Raji (cell line): ENCODE measurements around the gene KRTAP10-9.

Experiments
- POLR2A ChIP-seq: IDR thresholded peaks from 2 replicates; pipeline ENCODE4 v1.6.1; 2011; ENCODE audit warnings: low read depth, low read length, control low read depth; ENCODE audit not compliant: insufficient read depth

The KRTAP10-9 gene

DNA sequence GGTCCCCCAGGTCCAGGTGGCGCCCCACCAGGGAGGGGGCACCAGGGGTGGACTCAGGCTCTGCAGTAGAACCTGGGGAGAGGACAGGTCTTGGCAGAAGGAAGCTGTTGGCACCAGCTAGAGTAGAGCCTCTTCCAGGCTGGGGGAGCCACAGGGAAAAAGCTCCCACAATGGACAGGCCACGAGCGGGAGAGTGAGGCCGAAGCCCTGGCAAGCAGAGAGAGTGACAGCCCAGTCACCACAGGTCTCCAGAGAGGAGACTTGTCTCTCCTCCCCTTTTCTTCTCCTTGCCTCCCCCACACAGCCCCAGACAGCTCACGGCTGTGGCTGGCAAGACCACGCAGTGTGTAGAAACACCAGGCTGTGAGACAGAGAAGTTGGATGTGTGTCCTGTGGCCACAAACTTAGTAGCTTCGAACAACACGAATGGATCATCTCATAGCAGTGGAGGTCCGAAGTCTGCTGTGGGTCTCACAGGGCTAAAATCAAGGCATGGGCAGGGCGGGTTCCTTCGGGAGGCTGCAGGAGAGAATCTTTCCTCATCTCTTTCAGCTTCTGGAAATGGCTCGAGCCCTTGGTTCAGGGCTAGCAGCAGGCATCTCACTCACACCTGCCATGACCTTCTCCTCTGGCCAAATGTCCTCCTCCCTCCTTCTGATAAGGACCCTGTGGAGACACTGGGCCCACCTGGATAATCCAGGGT lies 24.2 kb downstream of the KRTAP10-9 start:
- TF ChIP-seq POLR2A, result no peak

DNA sequence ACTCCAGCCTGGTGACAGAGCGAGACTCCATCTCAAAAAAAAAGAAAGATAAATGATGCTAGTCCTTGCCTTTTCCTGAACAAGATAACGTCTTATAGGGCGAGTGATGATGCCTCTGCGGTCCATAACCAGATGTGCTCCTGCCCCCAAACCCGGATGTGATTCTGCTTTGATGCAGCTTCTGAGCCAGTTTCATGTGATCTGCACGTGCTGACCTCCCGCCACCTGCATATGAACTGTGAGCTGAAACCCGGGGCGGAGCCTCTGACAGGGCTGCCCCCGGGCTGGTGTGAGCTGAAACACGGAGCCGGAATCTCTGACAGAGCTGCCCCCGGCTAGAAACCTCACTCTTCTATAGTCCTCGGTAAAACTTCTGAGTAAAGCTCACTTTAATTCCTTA lies 26.2 kb downstream of the KRTAP10-9 start:
- no peak for TF ChIP-seq POLR2A

DNA sequence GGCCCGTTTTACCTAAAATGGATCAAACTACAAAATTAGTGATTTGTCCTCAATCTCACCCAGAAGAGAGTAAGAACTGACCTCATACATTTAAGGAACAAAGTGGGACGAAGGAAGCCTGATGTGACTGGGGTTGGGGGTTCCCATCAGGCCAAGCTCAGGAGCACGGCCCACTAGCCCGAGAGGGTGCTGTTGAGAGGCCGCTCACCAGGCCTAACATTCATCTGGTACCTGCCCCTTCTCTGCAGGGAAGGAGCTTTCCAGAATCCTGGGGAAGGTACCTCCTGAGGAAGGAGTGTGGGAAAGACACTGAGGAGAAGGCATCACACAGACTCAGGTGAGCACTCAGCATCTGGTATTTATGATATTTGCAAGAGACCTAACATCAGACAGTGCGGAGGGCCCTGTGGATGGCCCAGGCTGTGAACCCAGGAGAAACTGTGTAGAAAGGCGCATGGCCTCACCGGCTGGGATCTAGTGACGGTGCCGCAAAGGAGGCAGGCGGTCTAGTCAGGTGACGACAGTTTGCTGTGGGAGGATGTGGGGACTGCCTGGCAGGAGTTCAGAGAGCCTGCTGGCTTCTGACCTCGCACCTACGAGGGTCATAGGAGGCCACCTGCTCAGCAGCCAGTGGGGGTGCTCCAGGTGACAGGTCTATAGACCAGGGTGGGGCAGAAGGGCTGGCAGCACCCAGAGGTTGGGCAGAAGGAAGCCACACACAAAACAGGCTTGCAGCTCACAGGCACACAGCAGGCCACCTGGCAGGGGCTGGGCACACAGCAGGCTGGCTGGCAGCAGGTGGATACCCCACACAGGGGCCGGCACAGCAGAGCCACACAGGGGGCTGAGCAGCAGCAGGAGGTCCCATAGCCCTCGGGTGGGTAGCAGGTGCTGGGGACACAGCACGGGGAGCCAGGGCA lies 27.0 kb downstream of the KRTAP10-9 start:
- no peak for TF ChIP-seq POLR2A

DNA sequence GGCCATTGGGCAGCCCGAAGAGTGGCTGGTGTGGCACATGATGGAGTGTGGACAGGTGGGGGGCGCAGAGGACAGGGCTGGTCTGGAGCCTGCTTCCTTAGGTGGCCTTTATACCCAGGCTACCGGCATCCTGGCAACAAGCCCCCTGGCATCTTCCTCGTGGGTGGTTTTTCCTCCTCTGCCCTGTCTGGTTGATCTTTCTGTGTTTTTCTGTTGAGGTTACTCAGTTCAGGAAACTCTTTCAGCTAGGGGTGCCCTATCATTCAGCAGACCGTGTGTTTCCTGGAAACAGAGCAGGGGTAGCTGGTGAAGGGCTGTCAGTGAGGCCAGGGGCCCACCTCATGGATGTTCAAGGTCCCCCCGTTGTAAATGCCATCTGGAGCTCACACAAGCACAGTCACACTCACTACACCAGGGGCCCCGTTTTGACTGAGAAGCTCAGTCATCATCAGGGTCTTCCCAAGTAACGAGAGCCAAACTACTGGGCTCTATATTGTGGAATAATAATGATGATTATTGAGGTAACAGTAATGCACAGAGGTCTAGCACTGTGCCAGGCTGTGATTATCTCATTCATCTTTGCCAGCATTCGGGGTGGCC lies 27.8 kb downstream of the KRTAP10-9 start, which contains the start of gene KRTAP12-4:
KRTAP12-4 (minus strand) TSS at position 84 of the 600 bp plus-strand sequence; CDS start at position 39, 45 bp downstream.
- TF ChIP-seq POLR2A, result no peak

DNA sequence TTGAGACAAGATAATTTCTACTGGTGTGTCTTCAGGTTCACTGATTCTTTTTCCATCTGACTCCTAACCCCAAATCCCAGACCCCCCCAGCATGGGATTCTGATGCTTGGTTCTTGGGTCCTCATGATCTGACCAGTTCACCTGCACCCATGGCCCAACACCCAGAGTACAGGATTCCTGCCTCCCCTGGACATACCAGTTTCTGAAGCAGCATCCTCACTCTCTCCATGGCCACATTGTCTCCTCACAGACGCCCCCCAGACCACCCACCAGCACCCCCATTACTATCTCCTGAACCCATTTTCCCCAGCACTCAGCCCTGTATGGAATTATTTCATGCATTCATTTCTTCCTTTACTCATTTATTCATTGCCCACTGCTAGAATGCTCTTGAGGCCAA lies 30.0 kb downstream of the KRTAP10-9 start:
- TF ChIP-seq POLR2A, result no peak

DNA sequence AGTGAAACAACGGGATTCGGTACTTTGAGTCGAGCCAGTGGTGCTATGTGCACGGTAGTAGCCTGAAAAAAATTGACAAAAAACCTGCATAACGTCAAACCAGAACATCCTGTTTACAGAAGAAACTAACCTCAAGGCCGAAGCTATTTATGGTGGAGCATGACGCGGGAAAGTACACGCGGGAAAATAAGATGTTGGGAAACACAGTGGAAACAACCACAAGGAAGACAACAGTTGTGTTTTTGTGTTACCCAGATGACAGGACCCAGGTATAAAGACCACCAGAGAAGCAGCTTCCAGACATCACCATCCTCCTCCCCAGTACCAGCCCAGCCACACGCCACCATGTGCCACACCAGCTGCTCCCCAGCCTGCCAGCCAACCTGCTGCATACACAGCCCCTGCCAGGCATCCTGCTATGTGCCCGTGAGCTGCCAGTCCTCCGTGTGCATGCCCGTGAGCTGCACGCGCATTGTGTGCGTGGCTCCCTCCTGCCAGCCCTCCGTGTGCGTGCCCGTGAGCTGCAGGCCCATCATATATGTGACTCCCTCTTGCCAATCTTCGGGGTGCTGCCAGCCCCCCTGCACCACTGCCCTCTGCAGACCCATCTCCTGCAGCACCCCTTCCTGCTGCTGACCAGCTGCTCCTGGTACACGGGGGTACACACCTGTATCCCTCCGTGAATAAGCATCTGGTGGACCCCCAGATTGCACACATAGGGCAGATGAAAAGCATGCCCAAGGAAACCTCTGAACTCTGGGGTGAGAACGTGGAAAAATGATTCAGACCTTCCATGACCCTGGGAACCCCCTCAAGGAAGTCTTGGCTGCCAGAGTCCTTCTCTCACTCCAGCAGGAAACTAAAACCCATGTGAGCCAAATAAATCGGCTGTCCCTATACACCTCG lies 31.0 kb downstream of the KRTAP10-9 start, which contains the start of gene KRTAP12-3:
KRTAP12-3 (plus strand) TSS at position 298 of the 906 bp plus-strand sequence; CDS start at position 346, 48 bp downstream.
- TF ChIP-seq POLR2A, result no peak

DNA sequence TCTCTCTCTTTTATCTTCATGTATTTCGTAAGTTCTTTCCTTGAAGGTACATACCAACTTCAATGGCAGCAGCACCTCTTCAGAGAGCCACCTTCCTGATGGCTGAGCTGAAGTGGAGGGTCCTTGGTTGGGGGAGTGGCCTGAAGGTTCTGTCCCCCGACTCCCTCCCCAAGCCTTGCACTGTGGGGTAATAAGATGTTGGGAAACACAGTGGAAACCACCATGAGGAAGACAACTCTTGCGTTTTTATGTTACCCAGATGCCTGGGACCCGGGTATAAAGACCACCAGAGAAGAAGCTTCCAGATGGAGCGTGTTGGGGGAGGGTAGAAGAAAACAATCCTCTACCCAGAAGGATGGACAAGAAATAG lies 31.6 kb downstream of the KRTAP10-9 start:
- TF ChIP-seq POLR2A, result no peak

DNA sequence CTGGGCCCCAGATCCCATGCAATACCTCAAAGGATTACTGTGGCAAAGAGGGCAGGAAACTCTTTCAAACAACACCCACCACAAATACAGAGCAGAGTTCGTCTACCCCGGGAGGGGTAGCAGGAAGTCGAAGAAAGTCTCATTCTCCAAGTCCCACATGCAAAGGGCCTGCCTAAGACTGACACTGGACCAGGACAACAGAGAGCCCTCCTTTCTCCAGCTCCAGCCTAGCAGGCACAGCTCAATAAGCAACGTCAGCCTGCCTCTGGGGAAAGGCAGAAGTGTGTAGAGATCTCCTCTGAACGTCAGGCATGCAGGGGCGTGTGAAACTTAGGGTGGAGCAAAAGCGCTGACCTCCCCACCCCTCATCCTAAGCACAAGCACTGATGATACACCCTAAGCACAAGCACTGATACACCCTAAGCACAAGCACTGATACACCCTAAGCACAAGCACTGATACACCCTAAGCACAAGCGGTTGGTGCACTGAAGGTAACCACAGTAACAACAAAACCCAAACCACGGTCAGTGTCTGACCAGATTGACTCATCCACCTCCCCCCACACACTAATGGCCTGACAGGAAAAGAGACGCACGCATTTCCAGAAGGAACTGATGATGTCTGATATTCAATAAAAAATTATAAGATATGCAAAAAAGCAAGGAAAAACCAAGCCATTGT lies 32.2 kb downstream of the KRTAP10-9 start:
- TF ChIP-seq POLR2A, result no peak

DNA sequence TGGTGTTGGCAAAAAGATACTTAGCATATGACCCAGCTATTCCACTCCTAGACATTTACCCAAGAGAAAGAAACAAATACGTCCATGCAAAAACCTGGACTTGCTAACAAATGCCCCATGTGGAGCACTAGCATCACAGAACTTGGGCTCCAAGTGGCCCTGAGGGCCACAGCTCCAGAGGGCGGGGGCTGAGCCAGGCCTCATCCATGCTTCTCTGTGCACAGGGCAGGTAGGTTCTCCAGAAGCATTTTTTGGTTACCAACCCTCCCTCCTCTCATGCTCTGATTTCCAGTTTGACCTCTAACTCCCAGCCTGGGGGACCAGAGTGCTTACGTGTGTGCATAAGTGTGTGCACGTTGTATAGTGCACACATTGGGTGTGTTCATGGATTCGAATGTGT lies 37.8 kb downstream of the KRTAP10-9 start:
- TF ChIP-seq POLR2A, result no peak

DNA sequence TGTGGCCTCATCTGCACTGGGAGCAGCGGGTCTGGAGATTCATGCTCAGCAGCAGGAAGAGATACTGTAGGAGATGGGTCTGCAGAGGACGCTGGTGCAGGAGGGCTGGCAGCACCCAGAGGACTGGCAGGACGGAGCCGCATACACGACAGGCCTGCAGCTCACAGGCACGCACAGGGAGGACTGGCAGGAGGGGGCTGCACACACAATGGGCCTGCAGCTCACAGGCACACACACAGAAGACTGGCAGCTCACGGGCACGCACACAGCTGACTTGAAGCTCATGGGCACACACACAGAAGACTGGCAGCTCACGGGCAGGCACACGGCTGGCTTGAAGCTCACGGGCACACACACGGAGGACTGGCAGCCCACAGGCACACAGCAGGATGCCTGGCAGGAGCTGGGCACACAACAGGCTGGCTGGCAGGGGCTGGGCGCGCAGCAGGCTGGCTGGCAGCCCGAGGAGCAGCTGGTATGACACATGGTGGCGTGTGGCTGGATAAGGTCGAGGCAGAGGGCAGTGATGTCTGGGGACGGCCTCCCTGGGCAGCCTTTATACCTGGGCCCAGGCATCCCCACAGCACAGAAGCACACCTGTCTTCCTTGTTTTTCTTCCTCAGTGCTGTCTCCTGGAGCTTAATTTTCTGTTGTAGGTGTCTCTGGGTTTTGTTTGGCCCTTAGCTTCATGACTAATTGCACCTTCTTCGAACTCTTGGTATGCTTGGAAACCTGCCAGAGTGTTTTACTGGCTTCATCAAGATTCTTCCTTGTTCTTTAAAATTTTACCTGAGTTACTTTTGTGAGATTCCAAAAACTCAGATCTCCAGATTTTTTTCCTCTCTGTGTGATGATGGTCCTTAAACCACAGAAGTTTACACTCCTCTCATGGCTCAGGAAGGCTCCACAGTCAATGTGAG lies 39.8 kb downstream of the KRTAP10-9 start, which contains the start of gene KRTAP12-2:
KRTAP12-2 (minus strand) TSS at position 527 of the 920 bp plus-strand sequence; CDS start at position 486, 41 bp downstream.
- no peak for TF ChIP-seq POLR2A

DNA sequence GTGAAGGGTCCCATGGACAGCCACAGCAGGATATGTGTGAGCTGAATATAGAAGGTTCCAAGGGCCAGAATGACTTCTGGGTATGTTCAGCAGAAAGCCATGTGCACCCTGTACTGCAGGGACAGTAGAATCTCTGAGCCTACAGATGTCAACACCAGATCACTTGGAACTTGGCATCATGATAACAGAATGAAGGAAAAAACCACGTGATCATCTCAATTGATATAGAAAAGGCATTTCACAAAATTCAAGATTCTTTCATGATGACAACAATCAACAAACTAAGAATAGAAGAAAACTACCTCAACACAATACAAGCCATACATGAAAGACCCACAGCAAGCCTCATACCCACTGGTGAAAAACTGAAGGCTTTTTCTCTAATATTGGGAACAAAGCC lies 40.7 kb downstream of the KRTAP10-9 start:
- no peak for TF ChIP-seq POLR2A

DNA sequence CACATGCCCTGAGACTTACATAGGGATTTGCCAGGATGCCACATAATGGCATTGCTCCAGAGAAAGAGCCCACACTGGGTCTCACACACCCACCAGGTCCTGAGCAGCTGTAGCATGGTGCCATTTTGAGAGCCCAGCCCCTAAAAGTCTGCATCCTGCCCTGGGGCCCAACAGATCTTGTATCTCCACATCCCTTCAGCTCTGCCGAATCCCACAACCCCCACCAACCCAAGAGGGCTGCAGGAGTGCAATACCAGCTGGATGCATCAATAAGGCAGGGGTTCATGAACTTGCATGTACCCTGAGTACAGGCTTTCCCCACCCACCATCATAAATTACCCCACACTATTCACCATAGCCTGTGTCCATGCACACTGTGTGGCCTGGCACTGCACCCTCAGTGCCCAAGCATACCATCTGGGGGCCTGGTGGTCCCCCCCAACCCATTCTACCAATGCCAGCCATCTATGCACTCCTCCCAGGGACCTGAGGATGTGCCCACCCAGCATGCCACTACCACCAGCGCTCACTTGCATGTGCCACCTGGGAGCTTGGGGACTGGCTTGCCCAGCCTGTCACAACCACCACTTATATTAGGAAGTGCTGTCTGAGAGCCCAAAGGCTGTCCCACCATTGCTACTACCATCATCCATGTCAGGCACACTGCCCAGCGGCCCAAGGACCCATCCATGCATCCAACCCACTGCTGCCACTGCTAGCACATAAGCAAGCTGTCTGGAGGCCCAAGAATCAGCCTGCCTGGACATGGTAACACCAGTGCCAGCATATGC lies 43.9 kb downstream of the KRTAP10-9 start:
- TF ChIP-seq POLR2A, result no peak
